IMR-90 (cell line): ENCODE data around the gene ERRFI1. TPM values are rescaled to one million over a fixed set of nuclear protein-coding genes. Genes with fewer than 3 reads are reported as not detected.

ENCODE experiments used
- ATAC-seq: fragments of 200-7000 bp; cut with Tn5 transposase; 2 replicates; pipeline ENCODE4 v1.9.1; 2020; ENCODE audit warnings: low read depth, mild to moderate bottlenecking, moderate library complexity
- BruUV-seq: library from RNA; stranded (reverse); fragments of 400-500 nt; replicated peaks from 2 replicates; lab custom pipeline; 2021; lab: Mats Ljungman, UMichigan
- CTCF ChIA-PET: fragments of 300-600 bp; formaldehyde crosslinking; extraction: SDS; loops from one replicate; lab custom pipeline; 2021; ENCODE audit warnings: antibody characterized with exemption; lab: Yijun Ruan, JAX
- POLR2A ChIA-PET: fragments of 300-600 bp; sonication (Branson Sonifier 250); formaldehyde crosslinking; loops from one replicate; lab custom pipeline; 2022; ENCODE audit warnings: antibody characterized with exemption; ENCODE audit not compliant: unreplicated experiment; lab: Charles Lee
- DNase-seq: peaks from one replicate; pipeline ENCODE4 v3.0.0; 2013
- H2AFZ ChIP-seq: replicated peaks from 2 replicates; pipeline ENCODE3; 2013; ENCODE audit warnings: low read length, mild to moderate bottlenecking; ENCODE audit not compliant: poor library complexity
- H2AK5ac ChIP-seq: 2 replicates; pipeline ENCODE4 v1.6.1; 2013; ENCODE audit warnings: low read depth, low read length, inconsistent platforms
- H2AK9ac ChIP-seq: replicated peaks from 2 replicates; pipeline ENCODE3; 2013; ENCODE audit warnings: mild to moderate bottlenecking, low read depth, low read length, moderate library complexity; ENCODE audit not compliant: poor library complexity
- H2BK120ac ChIP-seq: 2 replicates; pipeline ENCODE4 v1.6.1; 2013; ENCODE audit warnings: low read depth, low read length, inconsistent platforms
- H2BK15ac ChIP-seq: 3 replicates; pipeline ENCODE4 v1.6.1; 2013; ENCODE audit warnings: low read depth, low read length, inconsistent platforms
- H2BK20ac ChIP-seq: 2 replicates; pipeline ENCODE4 v1.6.1; 2013; ENCODE audit warnings: low read depth, mild to moderate bottlenecking, inconsistent platforms, low read length, moderate library complexity
- H2BK5ac ChIP-seq: 2 replicates; pipeline ENCODE4 v1.6.1; 2013; ENCODE audit warnings: mild to moderate bottlenecking, low read depth, low read length, inconsistent platforms; ENCODE audit not compliant: poor library complexity, severe bottlenecking
- H3K14ac ChIP-seq: replicated peaks from 2 replicates; pipeline ENCODE4 v1.6.1; 2013; ENCODE audit warnings: low read depth, low read length, inconsistent platforms
- H3K18ac ChIP-seq: 2 replicates; pipeline ENCODE4 v1.6.1; 2013; ENCODE audit warnings: low read depth, low read length, control low read depth
- H3K23ac ChIP-seq: 2 replicates; pipeline ENCODE4 v1.6.1; 2013; ENCODE audit warnings: low read depth, low read length, inconsistent platforms
- H3K27ac ChIP-seq: 2 replicates; pipeline ENCODE4 v1.5.1; 2013; ENCODE audit warnings: mild to moderate bottlenecking, control low read depth, low read length; ENCODE audit not compliant: insufficient read depth
- H3K27me3 ChIP-seq: 2 replicates; pipeline ENCODE4 v1.6.1; 2013; ENCODE audit warnings: low read length; ENCODE audit not compliant: control insufficient read depth, insufficient read depth
- H3K36me3 ChIP-seq: 2 replicates; pipeline ENCODE4 v1.6.1; 2013; ENCODE audit warnings: low read length, mixed read lengths; ENCODE audit not compliant: control insufficient read depth, insufficient read depth
- H3K4ac ChIP-seq: 2 replicates; pipeline ENCODE4 v1.6.1; 2013; ENCODE audit warnings: low read depth, low read length, inconsistent platforms
- H3K4me1 ChIP-seq: 2 replicates; pipeline ENCODE4 v1.6.1; 2013; ENCODE audit warnings: low read length, mixed read lengths; ENCODE audit not compliant: control insufficient read depth, insufficient read depth
- H3K4me2 ChIP-seq: 2 replicates; pipeline ENCODE4 v1.6.1; 2013; ENCODE audit warnings: low read depth, mild to moderate bottlenecking, control low read depth, low read length, moderate library complexity
- H3K4me3 ChIP-seq: 2 replicates; pipeline ENCODE4 v1.5.1; 2013; ENCODE audit warnings: low read depth, mild to moderate bottlenecking, control low read depth, low read length, moderate library complexity; ENCODE audit not compliant: insufficient read depth
- H3K56ac ChIP-seq: 2 replicates; pipeline ENCODE4 v1.6.1; 2013; ENCODE audit warnings: low read length, inconsistent platforms; ENCODE audit not compliant: insufficient read depth; ENCODE audit errors: extremely low read depth
- H3K79me1 ChIP-seq, 2 experiments: 2 replicates each; pipeline ENCODE4 v1.6.1; 2013; ENCODE audit warnings: low read length in 2 of 2, inconsistent platforms in 1 of 2, low read depth in 1 of 2
- H3K9ac ChIP-seq: 2 replicates; pipeline ENCODE4 v1.6.1; 2013; ENCODE audit warnings: low read depth, low read length, control low read depth
- H3K9me1 ChIP-seq: 2 replicates; pipeline ENCODE4 v1.6.1; 2013; ENCODE audit warnings: low read length, inconsistent platforms; ENCODE audit not compliant: insufficient read depth
- H3K9me3 ChIP-seq: 2 replicates; pipeline ENCODE4 v1.6.1; 2013; ENCODE audit warnings: low read length; ENCODE audit not compliant: control insufficient read depth, insufficient read depth
- H4K20me1 ChIP-seq: 2 replicates; pipeline ENCODE4 v1.6.1; 2013; ENCODE audit warnings: low read length, inconsistent platforms; ENCODE audit not compliant: insufficient read depth
- H4K5ac ChIP-seq: 2 replicates; pipeline ENCODE4 v1.6.1; 2013; ENCODE audit warnings: mild to moderate bottlenecking, low read depth, low read length, control low read depth
- H4K8ac ChIP-seq, 2 experiments: 2 replicates each; pipeline ENCODE4 v1.6.1; 2013; ENCODE audit warnings: low read depth in 2 of 2, low read length in 2 of 2, control low read depth in 1 of 2, inconsistent platforms in 1 of 2
- H4K91ac ChIP-seq: 2 replicates; pipeline ENCODE4 v1.6.1; 2013; ENCODE audit warnings: low read depth, low read length, inconsistent platforms; ENCODE audit not compliant: insufficient read depth
- BHLHE40 ChIP-seq: fragments of 150-350 bp; IDR thresholded peaks from 2 replicates; pipeline ENCODE4 v1.6.1; 2016; ENCODE audit warnings: mild to moderate bottlenecking, low read depth, low read length
- POLR2A ChIP-seq: IDR thresholded peaks from 2 replicates; pipeline ENCODE4 v1.6.1; 2012; ENCODE audit warnings: mild to moderate bottlenecking, low read depth, low read length
- RAD21 ChIP-seq: IDR thresholded peaks from 2 replicates; pipeline ENCODE4 v1.6.1; 2012; ENCODE audit warnings: low read length, improper control_type of control experiment
- SMC3 ChIP-seq: fragments of 150-350 bp; IDR thresholded peaks from 2 replicates; pipeline ENCODE4 v1.6.1; 2016; ENCODE audit warnings: low read depth, mild to moderate bottlenecking, antibody characterized with exemption, low read length, moderate library complexity
- WGBS, 2 experiments: methylation state at CpG; one replicate each; pipeline versions ENCODE4 v1.1.5 to v1.1.7; 2013; ENCODE audit warnings: missing lambda C conversion rate in 2 of 2; ENCODE audit not compliant: insufficient read length in 1 of 2; ENCODE audit errors: extremely low coverage in 2 of 2; 5-methylcytosine and 5-hydroxymethylcytosine counted together
- dilution Hi-C: fragments of 300-500 bp; cut with HindIII; formaldehyde crosslinking; loops from one replicate; pipeline ENCODE4 v1.14.3; 2018; ENCODE audit warnings: low sequenced_read_pairs; ENCODE audit not compliant: unreplicated experiment
- in situ Hi-C: fragments of 300-500 bp; cut with MboI; formaldehyde crosslinking; loops from 3 replicates; pipeline ENCODE4 v1.14.3; 2019; ENCODE audit warnings: low sequenced_read_pairs, inconsistent platforms, mixed read lengths
- intact Hi-C: fragments of 100-400 bp; cut with micrococcal nuclease; formaldehyde crosslinking; loops from 2 replicates; pipeline ENCODE4 v1.10.0; 2022
- polyA plus RNA-seq, 3 experiments: library from polyadenylated mRNA; depleted of rRNA; stranded (reverse); fragments of >200 nt; gene quantifications; 2 replicates each; pipeline ENCODE4 v1.2.3, GENCODE V29; 2012; ENCODE audit warnings: low replicate concordance in 1 of 3
- total RNA-seq: library from RNA; depleted of rRNA; stranded (reverse); fragments of >200 nt; gene quantifications from 2 replicates; pipeline ENCODE4 v1.2.3, GENCODE V29; 2012
- TF ChIP-seq, protein P1 (sequence below): conservative IDR thresholded peaks from 2 replicates; pipeline ENCODE4 v1.5.1; 2012; ENCODE audit warnings: mild to moderate bottlenecking, low read depth, low read length, improper control_type of control experiment

The ERRFI1 gene
- total and polyA plus RNA-seq, 2 of the 4 experiments (the other 2 are of a cell fraction): 101 to 145 TPM

DNA sequence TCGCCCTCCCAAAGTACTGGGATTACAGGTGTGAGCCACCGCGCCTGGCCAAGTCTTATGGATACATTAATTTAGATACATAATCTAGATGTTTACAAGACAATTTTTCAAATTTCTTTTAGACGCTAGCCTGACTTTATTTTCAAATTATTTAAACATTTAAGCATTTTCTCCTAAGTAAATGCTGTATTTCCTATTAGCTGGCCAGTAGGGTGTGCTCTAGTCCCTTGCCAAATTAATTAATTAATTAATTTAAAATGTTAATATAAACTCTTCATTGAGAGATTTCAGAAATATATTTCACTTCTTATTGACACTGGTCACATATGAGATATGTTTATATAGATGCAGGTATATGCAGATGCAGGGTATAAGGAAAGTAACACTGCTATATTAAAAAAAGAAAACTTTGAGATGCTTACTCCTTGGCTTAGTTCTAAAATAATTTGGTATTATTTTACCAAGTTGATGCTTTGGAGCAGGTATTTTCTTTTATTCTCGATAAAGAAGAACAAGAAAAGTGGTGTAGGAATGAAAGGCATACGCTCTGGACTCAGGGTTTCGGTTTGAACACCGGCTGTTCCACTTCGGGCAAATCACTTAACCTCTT lies 5.2 kb upstream of the ERRFI1 start:
- peak overlapping the region; percentile 83; the same call in 1 of the 2 replicates for H2BK120ac ChIP-seq
- ChIA-PET CTCF (interaction anchor here (1.1 to 2.6 kb wide), 4 partner anchors 9 to 283 kb away, joined by 3 to 9 read pairs (median 8); no protein-coding TSS in a partner anchor), POLR2A (no interaction called here)
- no peaks in the 10 kb centered on the region for H3K36me3 ChIP-seq
- peak overlapping the region; percentile 88 for H2AK5ac ChIP-seq
- TF ChIP-seq SMC3 (peak; percentile 79), RAD21 (peak; percentile 79), BHLHE40 (no peak), POLR2A (no peak)
- TF ChIP-seq, protein P1, sequence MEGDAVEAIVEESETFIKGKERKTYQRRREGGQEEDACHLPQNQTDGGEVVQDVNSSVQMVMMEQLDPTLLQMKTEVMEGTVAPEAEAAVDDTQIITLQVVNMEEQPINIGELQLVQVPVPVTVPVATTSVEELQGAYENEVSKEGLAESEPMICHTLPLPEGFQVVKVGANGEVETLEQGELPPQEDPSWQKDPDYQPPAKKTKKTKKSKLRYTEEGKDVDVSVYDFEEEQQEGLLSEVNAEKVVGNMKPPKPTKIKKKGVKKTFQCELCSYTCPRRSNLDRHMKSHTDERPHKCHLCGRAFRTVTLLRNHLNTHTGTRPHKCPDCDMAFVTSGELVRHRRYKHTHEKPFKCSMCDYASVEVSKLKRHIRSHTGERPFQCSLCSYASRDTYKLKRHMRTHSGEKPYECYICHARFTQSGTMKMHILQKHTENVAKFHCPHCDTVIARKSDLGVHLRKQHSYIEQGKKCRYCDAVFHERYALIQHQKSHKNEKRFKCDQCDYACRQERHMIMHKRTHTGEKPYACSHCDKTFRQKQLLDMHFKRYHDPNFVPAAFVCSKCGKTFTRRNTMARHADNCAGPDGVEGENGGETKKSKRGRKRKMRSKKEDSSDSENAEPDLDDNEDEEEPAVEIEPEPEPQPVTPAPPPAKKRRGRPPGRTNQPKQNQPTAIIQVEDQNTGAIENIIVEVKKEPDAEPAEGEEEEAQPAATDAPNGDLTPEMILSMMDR: peak; percentile 81
- DNase-seq (peak; percentile 73), ATAC-seq (no peak)
- H3K14ac ChIP-seq: peak overlapping the region; percentile 79
- peak overlapping the region; percentile 80 for H3K4ac ChIP-seq
- in situ Hi-C loops: loop anchor here (10.0 kb wide), 2 partner anchors 94 to 184 kb away; no protein-coding TSS in a partner anchor
- no peaks in the 10 kb centered on the region for H3K9me3 ChIP-seq
- H2AK9ac ChIP-seq: no peak overlapping the region
- H2BK20ac ChIP-seq: peak overlapping the region; percentile 86
- H3K79me1 ChIP-seq: peaks cover 4 to 8% of the 10 kb centered on the region in 2 experiments; a peak in 2 of 4 replicates
- H3K27me3 ChIP-seq: no peaks in the 10 kb centered on the region
- dilution Hi-C loops: no loop called here
- peak overlapping the region; percentile 93; the same call in 1 of the 2 replicates for H4K5ac ChIP-seq
- no TSS peak for BruUV-seq
- no peak overlapping the region for H3K4me3 ChIP-seq
- intact Hi-C loops: loop anchor here (1.0 kb wide), 2 partner anchors 102 to 283 kb away; no protein-coding TSS in a partner anchor
- H3K9me1 ChIP-seq: peaks cover 6% of the 10 kb centered on the region
- H3K27ac ChIP-seq: peak overlapping the region; percentile 60
- no CpG with 5 or more reads among the region's 9 CpGs for WGBS, 2 experiments
- peak overlapping the region; percentile 65; the same call in 1 of the 2 replicates for H4K91ac ChIP-seq
- no peak overlapping the region for H3K4me2 ChIP-seq
- peaks cover 12% of the 10 kb centered on the region for H3K4me1 ChIP-seq
- H3K9ac ChIP-seq: 0 out of 2 replicates have a peak overlapping the region, but pooled peaks have one; percentile 42
- peak overlapping the region; percentile 48; the same call in 1 of the 2 replicates for H3K56ac ChIP-seq
- H2AFZ ChIP-seq: no peak overlapping the region
- H2BK15ac ChIP-seq: no peak overlapping the region
- H4K8ac ChIP-seq: peak overlapping the region; percentile 19 to 73; a peak in 2 of 4 replicates
- H3K23ac ChIP-seq: no peak overlapping the region
- H2BK5ac ChIP-seq: peak overlapping the region; percentile 84
- peak overlapping the region; percentile 62 for H3K18ac ChIP-seq
- H4K20me1 ChIP-seq: peaks cover 3% of the 10 kb centered on the region; the same call in 1 of the 2 replicates
